Esophagus squamous epithelium (tissue), 4 donors: ENCODE measurements around the gene SULT1A2.
"Not testable (repeated sequence)": the region's sequence is repeated elsewhere in the genome, so short reads cannot be mapped to it uniquely, and the experiment has no call there.

Source experiments
- POLR2A ChIP-seq, 4 donors: fragments of 450-650 bp; IDR thresholded peaks; one replicate each; pipeline ENCODE4 v1.6.1; 2017; ENCODE audit warnings: antibody characterized with exemption in 4 of 4, mild to moderate bottlenecking in 4 of 4, moderate library complexity in 3 of 4
- TF ChIP-seq, protein P1 (sequence below), 6 experiments: fragments of 450-650 bp in 4 of 6; fragments of 200-600 bp in 2 of 6; sonication (generic) in 2 of 6; IDR thresholded peaks; one replicate each; pipeline ENCODE4 v1.5.1; 2016 to 2019; ENCODE audit warnings: antibody characterized with exemption in 6 of 6, mild to moderate bottlenecking in 4 of 6, moderate library complexity in 4 of 6

- TF ChIP-seq POLR2A (IDR thresholded peaks at IDR 0.05): not testable (repeated sequence)
- TF ChIP-seq, protein P1, sequence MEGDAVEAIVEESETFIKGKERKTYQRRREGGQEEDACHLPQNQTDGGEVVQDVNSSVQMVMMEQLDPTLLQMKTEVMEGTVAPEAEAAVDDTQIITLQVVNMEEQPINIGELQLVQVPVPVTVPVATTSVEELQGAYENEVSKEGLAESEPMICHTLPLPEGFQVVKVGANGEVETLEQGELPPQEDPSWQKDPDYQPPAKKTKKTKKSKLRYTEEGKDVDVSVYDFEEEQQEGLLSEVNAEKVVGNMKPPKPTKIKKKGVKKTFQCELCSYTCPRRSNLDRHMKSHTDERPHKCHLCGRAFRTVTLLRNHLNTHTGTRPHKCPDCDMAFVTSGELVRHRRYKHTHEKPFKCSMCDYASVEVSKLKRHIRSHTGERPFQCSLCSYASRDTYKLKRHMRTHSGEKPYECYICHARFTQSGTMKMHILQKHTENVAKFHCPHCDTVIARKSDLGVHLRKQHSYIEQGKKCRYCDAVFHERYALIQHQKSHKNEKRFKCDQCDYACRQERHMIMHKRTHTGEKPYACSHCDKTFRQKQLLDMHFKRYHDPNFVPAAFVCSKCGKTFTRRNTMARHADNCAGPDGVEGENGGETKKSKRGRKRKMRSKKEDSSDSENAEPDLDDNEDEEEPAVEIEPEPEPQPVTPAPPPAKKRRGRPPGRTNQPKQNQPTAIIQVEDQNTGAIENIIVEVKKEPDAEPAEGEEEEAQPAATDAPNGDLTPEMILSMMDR (IDR thresholded peaks at IDR 0.05): not testable (repeated sequence)
These were observed 5.2 kb upstream of the SULT1A2 start for GRCh38 chr16:28602062-28602461.
